Measurements from ENCODE around the gene CST3.
A peak's percentile ranks its signal among the peaks of the same experiment; 100 is the strongest.
"Not testable (repeated sequence)": the region's sequence is repeated elsewhere in the genome, so short reads cannot be mapped to it uniquely, and the experiment has no call there.

Gene CST3

DNA sequence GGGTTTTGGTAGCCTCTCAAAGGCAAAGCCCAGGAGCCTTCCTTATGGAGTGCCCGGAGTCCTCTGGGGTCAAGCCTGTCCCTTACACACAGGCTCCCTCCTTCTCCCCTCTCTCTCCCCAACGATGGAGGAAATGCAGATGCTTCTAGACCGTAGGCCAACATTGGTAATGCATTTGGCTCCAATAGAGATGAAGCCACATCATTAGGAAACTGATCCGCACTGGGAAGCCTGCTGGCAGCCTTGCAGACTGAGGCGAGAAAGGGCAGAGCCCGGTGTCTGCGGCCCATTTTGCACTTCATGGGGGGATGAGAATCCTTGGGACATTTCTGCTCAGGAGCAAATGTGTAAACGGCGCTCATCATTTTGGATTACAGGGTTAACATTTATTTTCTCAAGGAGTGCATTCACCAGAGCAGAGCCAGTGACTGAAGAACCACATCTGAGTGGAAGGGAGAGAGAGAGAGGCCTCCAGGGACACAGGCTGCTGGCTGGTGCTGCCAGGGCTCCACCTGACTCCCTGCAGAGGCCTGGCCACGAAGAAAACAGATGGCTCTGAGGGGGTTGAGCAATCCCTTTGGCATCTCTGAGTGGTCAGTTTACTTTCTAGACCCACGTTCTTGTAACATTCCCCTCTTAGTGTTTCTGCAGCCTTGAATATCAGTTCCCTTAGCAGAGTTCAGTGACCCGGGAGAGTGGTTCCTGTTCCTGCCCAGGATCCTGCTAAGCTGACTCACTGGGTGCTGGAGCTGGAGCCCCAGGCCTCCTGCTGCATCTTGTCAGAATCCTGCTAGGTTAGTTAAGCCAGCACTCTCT, 4.4 kb upstream of the CST3 start:
- no peak for DNase-seq

DNA sequence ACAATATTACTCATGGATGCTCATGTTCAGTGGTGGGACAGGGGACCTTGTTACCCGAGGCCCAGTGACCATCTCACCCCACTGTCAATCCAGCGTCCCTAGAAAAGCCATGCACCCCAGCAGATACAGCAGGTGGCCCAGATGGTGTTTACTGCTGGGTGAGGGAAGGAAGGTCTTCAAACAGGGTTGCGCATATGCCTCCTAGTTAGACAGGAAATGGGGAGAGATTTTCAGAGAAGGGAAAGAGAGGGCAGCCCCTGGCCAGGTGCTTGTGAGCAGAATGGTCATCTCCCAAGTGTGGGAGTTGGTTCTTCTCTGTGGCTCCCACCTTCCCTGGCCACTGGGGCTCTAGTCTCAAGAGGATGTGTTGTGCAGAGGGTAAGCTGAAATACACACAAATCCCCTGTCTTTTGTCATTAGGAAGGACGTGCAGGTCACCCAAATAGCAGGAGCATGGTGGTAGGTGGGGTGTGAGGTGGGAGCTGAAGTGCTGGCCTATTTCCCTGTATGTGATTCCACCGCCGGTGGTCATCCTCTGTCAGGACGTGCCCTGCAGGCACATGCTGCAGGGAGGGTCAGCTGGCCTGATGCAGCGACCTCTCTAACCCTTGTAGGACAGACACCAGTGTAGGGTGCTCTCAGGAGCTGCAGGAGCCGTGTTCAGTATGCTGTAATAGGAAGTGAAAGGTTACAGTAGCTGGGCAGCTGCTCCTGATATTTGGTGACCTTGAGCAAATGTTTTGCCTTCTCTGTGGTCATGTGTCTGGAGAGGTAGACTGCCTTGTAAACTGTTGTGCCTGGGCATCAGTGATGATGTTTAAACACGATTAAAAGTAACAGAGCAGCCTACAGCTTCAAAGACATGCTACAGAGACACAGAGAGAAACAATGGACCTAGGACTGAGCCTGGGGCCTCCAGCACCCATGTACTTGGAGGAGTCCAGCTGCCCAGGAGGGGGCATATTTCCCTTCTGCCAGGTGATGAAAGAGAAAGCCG, 3.2 kb upstream of the CST3 start:
- DNase-seq, result no peak

DNA sequence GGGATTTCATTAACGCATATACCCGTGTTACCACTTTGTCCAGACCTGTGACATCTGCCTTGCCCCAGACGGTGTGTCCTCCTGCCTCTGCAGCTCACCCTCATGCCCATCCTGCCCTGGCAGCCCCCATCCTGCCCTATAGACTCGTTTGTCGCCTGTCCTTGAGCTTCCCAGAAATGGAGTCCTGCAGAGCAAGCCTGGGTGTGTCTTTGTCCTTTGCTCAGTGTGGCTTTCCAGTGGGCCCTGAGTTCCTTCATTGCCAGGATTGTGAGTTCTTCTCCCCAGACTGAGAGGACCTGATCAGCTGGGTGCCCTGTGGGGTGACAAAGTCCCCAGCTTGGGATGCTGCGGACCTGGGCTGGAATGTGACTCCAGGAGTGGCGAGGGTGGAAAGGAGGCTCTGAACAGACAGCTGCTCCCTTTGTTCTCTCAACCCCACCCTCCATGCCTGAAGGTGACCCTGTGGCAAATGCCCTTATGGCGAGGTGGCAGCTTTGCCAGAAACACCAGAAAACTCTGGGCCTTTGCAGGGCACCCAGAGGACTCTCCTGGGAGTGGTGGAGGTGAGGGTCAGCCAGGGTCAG, 2.4 kb upstream of the CST3 start:
- DNase-seq, result no peak

DNA sequence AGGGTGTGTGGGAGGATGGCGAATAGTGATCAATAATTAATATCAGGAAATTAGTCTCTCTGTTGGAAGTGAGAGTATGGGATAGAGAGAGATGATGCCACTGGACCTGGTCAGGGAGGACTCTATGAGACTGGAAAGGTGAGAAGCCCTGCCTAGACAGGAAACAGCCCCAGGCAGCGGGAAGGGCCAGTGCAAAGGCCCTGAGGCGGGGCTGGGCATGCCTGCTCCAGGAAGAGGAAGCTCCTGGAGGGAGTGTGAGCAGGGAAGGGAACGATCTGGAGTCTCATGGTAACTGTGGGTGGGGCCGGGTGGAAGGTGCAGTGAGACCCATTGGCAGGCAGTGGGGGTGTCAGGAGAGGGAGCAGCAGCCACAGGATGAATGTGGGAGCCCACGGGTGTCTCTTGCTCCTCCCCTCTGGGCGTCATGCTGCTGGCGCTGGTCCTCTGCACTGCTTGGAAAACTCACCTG, 1.8 kb upstream of the CST3 start:
- DNase-seq, result no peak

DNA sequence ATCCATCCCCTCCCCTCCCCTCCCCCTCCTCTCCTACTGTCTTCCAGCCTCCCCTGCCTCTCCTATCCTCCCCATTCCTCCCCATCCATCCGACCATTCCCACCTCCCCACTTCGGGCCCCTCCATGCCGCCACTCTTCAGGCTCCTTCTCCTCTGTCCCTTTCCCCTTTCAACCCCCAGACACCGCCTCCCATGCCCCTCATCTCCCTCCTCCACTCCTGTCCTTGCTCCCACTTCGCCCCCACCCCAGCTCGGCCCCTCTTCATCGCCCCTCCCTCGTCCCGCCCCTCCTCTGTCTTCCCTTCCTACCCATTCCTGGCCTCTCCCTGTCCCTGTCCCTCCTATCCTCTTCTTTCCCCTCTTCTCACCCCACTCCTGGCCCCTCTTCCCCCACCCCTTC, 554 bp upstream of the CST3 start:
- no peak for DNase-seq

DNA sequence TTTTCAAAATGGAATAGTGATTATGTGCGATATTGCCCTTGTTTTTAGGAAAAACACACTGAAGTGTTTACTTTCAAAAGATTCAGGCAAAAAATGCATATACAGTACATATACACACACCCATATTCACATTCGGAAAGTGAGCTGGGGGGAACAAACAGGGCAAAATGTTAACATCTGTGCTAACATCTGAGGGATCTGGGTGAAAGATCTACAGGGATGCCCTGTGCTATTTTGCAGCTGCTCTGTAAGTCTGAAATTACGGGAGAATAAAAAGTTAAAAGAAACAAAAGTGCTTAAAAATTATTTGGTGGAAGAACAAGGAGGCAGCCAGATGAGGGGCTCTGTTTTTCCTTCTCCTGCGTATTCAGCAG, 860 bp downstream of the CST3 start:
- DNase-seq, result no peak

DNA sequence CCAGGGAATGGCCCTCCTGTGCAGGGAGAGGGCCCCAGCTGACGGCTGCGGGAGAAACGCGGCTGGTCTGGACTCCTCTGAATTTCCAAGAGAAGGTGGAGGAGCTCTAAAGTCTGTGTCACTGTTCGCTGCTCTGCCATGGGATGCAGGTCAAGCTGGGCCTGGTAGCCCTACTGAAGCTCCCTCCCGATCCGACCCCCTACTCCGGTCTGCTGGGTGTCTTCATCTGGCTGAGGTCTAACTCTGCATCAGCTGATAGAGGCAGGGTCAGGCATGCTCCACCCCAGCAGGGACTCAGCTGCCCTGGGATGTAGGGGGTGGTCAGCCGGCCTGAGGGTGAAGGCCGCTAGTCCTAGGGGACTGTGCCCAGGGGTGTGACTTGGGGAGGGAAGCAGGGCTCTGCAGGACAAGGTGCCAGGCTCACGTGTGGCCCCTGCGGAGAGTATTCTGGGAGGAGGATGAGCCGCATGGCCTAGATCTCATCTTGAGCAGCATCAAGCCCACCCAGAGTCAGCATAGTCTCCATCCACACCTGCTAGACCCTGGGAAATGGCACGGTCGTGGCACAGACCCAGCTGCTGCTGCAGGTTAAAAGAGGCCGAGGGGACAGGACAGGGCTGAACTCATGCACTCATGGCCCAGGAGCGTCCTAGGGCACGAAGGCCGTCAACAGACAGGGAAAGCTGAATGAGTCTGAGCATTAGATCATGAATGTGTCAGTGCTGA, 1.4 kb downstream of the CST3 start:
- no peak for DNase-seq

DNA sequence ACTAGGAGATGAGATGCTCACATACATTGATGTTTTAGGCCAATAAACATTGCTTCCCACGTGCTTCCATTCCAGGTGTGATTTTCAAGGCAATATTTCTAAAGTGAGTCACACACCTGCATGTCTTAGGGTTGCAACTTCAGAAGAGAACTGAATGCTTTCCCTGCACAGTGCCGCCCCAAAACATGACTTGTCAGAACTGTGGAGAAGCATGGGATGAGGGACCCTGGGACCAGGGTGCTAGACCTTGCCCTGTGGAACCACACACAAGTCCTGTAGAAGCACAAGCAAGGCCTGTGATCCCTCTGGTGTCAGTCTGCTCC, 2.0 kb downstream of the CST3 start:
- not testable (repeated sequence) for DNase-seq

DNA sequence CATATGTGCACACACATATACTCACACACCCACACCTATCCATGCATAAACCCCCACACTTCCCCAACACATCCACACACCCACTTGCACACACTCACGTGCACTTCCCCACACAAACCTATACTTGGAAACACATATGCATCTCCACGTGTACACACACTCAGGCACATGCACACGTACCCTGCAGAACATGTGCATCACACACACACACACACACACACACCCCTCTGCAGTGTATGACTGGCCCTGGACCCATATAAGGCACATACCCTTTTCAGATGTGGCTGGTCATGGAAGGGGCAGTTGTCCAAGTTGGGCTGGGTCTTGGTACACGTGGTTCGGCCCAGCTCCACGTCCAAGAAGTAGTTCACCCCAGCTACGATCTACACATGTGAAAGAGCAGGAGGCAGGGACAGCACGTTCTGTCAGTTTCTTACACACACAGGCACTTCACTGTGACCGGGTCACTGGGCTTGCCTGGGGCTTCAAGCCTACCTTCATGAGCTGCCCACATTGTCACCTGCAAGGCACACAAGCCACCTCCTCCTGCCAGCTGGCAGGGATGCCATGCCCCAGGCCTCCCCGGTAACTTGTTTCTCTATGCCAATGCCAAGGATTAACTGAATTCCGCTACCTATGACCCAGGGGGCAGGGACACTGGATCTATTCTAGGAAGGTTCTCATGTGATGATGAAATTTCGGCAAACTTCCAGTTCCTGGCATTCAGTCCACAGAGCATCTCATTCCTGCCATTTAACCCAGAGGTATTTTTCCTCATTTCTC, 2.6 kb downstream of the CST3 start:
- DNase-seq, result no peak

DNA sequence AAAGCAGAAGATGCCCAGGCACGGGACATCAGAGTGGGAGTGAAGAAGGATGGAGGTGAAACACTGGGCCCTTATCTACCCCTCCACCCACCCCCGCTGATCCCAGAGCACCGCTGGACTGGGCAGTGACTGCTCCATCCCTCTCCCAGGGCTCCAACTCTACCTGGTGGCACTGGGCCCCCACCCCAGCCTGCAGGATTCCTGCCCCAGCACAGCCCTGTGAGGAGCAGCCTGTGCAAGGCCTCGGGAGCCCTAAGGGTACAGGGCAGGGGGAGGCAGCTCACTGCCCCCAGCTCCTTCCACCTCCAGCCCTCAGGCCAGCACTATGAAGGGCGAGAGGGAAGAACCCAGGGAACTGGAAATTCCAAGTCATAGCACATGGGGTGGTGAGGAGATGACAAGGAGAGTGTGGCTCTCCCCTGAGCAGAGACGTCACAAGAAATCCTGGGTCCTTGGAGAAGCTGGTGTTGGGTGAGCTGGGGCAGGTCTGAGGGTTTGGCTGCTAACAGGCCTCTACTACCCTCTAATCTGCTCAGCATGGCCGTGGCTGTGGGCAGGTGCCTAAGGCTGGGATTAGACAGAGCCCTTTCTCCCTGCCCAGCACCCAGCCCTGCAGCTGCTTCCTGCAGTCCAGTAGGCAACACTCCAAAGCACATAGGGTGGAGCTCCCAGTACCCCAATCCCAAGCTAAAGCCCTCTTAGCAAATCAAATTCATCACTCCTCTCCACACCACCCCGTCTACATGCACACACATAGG, 3.5 kb downstream of the CST3 start:
- no peak for DNase-seq

DNA sequence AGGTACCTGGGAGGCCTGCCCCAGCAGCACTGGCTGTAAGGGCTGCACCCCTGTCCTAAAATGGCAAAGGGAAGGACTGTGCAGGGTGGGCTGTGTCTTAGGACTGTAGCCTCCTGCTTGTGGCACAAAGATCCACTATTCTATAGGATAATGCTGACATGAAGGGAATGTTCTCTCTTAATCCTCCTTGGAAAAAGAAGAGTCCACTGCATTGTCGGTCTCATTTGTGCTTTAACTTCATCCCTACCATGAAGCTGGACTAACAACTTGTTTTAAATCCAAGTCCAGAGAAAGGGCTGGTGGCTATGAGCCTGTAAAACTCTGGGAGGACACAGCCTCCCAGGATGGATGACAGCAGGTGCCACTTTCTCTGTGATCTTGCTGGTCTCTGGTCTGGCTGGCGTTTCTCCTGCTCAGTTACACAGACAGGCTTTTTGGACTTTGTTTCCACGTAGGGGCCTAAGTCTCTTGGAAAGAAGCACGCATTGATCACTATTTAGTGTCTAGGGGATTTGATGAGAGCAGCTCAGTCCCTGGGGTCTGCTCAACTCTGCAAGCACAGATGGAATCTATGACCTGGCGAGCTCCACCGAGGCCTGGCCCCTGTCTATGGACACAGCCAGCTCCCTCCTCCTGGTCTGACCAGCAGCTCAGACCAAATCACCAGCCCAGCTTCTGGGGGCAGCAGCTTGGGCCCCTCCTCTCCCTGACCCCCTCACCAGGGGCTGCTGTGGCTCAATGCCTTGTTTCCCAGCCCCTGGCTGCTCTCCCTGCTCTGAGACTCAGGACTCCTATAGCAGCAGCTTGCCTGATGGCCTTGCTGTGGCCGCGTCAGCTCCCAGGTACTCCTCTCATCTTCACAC, 4.8 kb downstream of the CST3 start:
- DNase-seq, result no peak

DNA sequence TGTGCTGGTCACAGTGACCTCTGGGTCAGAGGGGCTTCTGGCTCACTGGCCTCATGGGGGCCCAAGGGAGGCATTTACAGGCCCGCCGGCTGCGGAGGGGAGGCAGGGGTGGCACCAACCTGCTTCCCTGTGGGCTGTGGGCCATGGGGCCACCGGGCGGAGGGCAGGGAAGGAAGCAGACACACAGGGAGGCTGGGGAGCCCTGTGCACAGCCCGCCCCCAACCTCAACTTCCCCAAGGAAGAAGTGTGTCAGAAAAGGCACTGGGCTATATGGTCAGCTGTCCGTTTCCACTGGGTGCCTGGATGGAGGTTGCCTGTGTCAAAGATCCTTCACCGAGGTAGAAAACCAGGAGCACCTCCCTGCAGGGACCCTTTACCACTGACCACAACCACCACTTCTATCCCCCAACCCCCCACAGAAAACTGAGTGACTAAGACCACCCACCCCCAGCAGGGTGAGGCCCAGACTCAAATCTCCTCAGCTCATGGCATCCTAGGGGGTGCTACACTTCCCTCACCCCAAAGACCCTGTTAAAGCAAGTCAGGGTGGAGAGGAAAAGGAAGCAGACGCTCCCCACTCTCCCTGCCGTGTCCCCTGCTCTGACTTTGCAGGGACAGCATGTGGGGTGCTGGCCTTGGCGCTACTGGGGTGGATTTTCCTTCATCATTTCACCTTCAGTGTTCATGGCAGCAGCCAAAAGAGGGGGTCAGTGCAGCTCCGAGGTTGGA, 5.6 kb downstream of the CST3 start:
- no peak for DNase-seq

DNA sequence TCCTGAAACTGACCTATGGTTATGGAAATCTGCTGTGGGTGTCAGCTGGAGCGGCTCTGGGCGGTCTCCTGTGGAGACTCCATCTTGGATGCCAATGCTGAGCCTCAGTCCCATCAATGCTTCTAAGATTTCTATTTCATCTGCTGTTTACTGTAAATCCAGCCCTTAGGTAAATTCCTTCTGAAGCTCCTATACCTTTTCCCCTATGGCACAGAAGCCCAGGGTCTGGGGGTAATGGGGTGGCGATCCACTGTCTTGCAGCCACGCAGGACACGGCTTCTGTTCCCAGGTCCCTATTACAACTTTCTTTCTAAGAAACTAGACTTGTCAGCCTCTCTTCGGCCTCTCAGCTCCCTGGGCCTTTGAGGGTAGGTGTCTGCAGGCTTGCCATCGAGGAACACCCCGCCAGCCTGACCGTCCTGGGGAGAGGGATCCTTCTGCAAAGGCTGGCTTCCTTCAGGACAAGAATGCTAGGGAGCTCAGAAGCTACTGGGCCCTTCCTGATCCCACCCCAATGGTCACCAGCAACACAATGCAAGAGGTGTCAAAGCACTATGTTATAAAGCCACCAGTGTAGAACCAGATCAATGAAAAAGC, 6.4 kb downstream of the CST3 start:
- no peak for DNase-seq

DNA sequence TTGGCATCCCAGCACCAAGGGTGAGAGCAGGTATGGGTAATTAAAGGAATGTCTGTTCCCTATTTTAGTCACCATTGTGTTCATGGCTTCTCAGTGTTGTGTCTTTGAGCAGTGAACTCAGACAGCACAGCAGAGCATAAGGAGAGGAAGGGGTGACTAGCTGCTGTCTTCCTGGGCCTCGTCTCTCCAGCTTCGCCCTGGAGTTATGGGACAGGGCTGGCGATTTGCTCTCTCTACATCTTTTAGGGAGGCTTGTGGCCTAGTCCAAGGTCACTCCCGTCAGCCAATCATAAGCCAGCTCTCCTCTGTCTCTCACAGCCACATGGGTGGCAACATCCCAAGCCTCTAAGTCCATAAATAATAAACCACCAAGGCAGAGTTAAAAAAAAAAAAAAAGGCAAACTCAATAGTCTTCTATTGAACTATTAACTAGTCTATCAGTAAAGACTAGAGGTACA, 7.3 kb downstream of the CST3 start:
- no peak for DNase-seq

DNA sequence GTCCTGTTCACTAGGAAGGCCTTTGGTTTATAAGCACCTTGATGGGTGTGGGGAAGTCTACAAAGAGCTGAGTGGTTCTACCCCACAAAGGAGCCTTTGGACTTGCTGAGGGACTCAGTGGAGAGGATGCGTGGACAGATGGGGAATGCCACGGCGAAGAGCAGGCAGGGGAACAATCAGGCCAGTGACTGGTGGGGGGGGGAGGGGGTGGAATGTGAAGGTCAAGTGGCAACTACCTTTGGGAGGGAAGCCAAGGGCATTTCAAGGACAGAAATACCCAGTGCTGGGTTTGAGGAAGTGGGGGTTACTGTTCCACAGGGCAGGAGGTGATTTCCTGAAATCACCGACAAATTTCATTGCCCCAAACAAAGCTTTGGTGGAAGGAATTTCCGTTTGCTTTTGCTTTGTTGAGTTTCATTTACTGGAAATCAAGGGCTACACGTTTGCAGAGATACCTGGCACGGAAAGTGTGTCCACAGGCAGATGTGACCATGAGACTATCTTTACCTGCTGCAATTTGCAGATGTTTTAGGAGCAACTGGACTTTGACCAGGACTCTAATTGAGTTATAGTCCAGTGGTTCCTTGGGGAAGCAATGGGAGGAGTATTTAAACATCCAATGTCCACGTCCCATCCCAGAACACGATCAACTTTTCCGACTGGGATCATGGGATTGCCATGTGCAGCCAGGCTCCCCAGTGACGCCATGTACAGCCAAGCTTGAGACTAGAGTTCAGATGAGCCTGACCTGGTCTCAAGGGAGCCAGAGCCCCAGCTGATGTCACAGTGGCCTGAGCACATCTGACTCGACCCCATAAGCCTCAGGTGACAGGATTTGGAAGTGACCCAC, 8.0 kb downstream of the CST3 start:
- no peak for DNase-seq

DNA sequence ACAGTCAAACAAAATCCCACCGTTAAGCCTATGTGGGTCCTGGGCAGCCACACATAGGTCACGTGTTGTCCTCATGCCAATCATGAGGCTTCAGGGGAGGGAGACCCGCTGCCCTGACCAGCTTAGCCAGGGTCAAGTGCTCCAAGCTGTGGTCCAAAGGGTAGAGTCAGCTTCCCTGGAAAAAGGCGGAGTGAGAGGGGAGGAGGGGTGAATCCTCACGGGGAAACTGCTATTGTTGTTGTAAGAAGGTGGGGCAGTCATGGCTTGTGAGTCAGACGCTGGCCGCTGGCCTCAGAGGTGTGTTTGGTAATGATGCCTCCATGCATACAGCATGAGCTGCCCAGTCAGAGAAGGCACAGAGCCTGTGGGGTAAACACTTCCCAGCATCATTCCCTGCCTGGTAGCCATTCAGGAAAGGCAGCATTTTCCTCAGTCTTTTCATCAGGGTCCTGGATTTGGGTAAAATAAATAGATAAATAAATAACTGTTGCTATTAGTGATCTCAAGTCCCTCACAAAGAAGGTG, 8.7 kb downstream of the CST3 start:
- DNase-seq, result peak; percentile 17

DNA sequence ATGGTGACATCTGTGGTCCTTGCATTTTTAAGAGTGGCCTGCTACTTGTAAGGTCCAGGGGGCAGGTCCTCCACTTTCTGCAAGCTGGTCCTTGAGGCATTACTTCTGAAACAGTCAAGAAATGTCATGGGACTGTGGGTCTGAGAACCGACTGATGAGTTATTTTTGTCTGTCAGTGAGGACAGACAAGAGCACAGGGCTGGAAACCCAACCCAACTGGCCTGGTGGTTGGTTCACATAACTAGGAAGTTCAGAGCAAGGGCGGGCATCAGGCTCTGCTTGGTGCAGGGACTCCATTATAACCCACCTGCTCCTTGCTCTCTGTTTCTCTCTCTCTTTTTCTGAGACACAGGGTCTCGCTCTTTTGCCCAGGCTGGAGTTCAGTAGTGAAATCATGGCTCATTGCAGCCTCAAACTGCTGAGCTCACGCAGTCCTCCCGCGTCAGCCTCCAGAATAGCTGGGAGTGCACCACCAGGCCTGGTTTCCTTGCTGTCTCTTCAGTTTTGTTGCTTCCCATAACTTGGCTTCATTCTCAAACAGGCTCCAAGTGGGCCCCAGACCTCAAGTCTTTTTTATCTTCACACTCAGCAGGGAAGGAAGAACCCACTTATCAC, 9.2 kb downstream of the CST3 start:
- DNase-seq, result no peak
